NCI-H1930 (cell line): ENCODE measurements around the gene TUBG2.
A peak's percentile ranks its signal among the peaks of the same experiment; 100 is the strongest.
"Not testable (repeated sequence)": the region's sequence is repeated elsewhere in the genome, so short reads cannot be mapped to it uniquely, and the experiment has no call there.

ENCODE experiments used
- DNase-seq, 2 experiments: peaks; one replicate each; lab custom pipeline; 2025; lab: John Stamatoyannopoulos, UW

The TUBG2 gene

DNA sequence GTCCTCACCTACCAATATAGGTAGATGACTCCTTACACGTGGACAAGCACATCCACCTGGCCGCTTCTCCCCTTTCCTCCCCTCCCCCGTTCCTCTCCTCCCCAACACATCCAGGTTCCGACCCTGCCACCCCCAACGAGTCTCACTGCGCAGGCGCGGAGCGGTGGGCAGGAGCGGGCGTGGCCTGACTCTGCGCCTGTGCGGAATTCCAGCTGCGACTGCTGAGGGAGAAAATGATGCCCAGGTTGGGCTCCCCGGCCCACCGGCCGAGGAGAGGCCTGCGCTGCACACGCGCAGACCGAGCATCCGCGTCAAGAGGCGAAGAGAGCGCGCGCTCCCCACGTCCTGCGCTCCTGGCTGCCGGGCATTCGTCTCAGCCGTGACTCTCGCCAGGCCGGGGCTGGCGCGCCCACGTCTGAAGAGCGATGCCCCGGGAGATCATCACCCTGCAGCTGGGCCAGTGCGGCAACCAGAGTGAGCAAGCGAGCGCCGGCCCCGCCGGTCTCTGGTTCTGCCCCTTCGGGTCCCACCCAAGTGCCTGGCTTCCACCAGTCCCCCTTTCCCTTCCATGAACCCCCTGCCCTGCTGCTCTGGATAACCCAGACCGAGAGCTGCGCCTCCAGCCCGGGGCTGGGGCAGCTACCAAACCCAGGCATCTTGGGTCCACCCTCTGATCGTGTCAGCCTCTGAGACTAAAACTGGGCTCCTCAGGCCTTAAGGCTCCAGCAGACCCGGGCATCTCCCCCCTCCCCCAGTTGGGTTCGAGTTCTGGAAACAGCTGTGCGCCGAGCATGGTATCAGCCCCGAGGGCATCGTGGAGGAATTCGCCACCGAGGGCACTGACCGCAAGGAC, at the start of gene TUBG2:
Gene TUBG2 (plus strand): TSS at position 206 of the 853 bp plus-strand sequence. CDS start 220 bp downstream, at position 426.
- peak; percentile 91 to 94 for DNase-seq

GRCh38 chr17:42609814-42610801, 49.0 kb upstream of the TUBG2 start:
- DNase-seq = not testable (repeated sequence)

GRCh38 chr17:42612013-42612412, 47.1 kb upstream of the TUBG2 start:
- DNase-seq = no peak

GRCh38 chr17:42613699-42614295, 45.3 kb upstream of the TUBG2 start:
- no peak for DNase-seq

- no peak for DNase-seq
Measured at GRCh38 chr17:42617956-42618431, 41.1 kb upstream of the TUBG2 start.

- no peak for DNase-seq
Measured at GRCh38 chr17:42618442-42619150, 40.5 kb upstream of the TUBG2 start.

- not testable (repeated sequence) for DNase-seq
Measured at GRCh38 chr17:42621987-42622386, 37.1 kb upstream of the TUBG2 start.

DNA sequence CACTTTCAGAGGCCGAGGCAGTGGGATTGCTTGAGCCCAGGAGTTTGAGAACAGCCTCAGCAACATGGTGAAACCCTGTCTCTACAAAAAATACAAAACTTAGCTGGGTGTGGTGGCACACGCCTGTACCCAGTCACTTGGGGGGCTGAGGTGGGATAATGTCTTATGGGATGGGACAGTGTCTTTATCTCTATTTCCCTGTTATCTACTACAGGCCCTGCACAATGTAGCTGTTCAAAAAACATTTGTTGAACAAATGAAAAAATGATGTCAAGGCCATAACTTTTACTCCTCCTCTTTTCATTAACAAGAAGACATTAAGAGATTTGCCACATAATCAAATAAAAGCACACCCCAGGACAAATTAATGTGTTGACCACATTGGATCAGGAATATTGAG, 35.8 kb upstream of the TUBG2 start:
- DNase-seq = no peak

- no peak for DNase-seq
Measured at GRCh38 chr17:42623732-42624596, 35.1 kb upstream of the TUBG2 start.

GRCh38 chr17:42627032-42627764, 31.9 kb upstream of the TUBG2 start:
- not testable (repeated sequence) for DNase-seq

DNA sequence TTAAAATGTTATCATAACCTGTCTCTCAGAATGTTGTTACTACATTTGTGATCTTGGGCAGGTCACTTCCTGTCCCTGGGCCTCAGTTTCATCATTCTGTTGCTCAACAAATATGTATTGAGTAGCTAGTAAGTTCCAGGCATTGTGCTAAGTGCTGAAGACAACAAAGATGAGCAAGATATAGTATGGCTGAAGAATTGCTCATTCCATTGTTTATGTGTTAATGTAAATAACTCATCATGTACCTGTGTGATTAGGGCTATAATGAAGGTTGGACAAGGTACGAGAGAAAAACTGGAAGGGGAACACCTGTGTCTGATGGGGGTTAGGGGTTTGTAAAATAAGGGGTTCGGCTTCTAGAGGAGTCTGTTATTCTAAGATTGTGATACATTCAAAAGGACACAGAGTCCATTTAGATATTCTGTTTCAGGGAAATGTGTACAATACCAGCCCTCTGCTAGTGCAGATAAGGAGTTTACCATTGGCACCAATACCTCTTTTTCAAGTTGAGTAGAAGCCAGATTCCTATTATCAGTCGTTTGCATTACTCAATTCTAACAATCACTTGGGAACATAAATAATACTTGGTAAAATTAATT, 29.6 kb upstream of the TUBG2 start:
- DNase-seq = no peak

GRCh38 chr17:42632949-42633444, 26.1 kb upstream of the TUBG2 start:
- DNase-seq = no peak

DNA sequence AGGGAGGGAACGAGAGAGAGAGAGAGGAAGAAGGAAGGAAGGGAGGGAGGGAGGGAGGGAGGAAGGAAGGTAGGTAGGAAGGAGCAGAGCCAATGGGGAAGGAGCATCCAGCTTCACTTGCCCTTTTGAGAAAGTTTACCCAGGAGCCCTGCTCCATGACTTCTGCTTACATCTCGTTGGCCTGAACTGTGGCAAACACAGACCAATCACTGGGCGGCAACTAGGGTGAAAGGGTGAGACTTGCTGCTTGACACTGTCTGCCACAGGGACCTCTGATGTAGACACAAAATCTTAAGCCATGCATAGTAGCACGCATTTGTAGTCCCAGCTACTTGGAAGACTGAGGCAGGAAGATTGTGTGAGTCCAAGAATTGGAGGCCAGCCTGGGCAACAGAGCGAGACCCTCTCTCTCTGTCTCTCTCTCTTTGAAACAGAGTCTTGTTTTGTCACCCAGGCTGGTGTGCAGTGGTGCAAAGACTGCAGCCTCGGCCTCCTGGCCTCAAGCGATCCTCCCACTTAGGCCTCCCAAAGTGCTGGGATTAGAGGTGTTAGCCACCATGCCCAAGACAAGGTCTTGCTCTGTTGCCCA, 19.5 kb upstream of the TUBG2 start:
- DNase-seq = no peak

GRCh38 chr17:42640121-42640520, 19.0 kb upstream of the TUBG2 start:
- no peak for DNase-seq

DNA sequence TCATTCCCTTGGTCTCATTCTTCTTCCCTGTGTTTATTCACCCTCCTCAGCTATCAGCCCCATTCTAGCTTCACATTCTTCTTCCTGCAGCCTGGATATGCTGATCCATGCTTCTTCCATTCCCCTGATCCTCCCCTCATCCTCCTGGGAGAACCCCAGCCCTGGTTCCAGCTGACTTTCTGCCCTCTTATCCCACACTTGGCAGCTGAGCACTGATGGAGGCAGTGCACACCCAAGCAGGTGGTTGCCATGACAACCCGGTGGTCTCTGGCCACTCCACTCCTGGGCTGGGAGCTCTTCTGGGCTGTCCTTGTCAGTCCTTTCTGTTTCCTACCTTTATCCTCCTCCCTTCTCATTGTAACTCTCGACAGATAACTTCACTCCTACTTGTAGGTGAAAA, 16.7 kb upstream of the TUBG2 start:
- no peak for DNase-seq

GRCh38 chr17:42647778-42648177, 11.3 kb upstream of the TUBG2 start:
- no peak for DNase-seq

DNA sequence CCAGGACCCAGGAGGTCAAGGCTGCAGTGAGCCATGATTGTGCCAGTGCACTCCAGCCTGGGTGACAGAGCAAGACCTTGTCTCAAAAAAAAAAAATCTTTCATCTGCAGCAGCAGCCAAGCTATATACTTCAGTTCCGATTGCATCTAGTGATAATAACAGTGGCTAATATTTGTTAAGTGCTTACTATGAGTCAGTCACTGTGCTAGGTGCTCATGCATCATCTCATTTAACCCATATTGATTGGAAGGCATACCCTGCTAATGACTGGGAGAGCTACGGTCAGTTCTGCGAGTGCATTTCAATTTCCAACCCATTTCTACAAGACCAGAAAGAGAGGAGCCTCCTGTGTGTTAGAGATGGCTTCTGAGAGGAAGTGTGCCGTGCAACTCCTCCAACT, 7.7 kb upstream of the TUBG2 start:
- DNase-seq = no peak

GRCh38 chr17:42653179-42654124, 5.6 kb upstream of the TUBG2 start:
- DNase-seq = no peak
